H1 (cell line): ENCODE results near the gene RPS6KB2. TPM values are rescaled to one million over a fixed set of nuclear protein-coding genes. Genes with fewer than 3 reads are reported as not detected.

Experiments used
- CREB1 ChIP-seq: IDR thresholded peaks from 2 replicates; pipeline ENCODE4 v1.6.1; 2012; ENCODE audit warnings: inconsistent platforms
- EP300 ChIP-seq, 2 experiments: IDR thresholded peaks; 1 replicate in 1 of 2; 2 replicates in 1 of 2; pipeline ENCODE4 v1.6.1; 2011 to 2012; ENCODE audit warnings: low read depth in 2 of 2, low read length in 2 of 2, mild to moderate bottlenecking in 2 of 2, borderline replicate concordance in 1 of 2, inconsistent platforms in 1 of 2, moderate library complexity in 1 of 2
- EZH2 ChIP-seq: fragments of 200-600 bp; sonication (generic); IDR thresholded peaks from 2 replicates; pipeline ENCODE4 v1.7.1; 2012; ENCODE audit warnings: low read depth, mild to moderate bottlenecking, moderate library complexity, low read length, inconsistent platforms; ENCODE audit not compliant: severe bottlenecking
- KDM1A ChIP-seq: fragments of 200-600, 300-600 bp; sonication (generic); IDR thresholded peaks from 2 replicates; pipeline ENCODE4 v1.7.1; 2016; ENCODE audit warnings: mild to moderate bottlenecking, low read length, borderline replicate concordance
- PHF8 ChIP-seq: fragments of 200-600 bp; sonication (generic); conservative IDR thresholded peaks from 2 replicates; pipeline ENCODE4 v1.7.1; 2012; ENCODE audit warnings: low read depth, mild to moderate bottlenecking, inconsistent platforms, low read length, moderate library complexity
- POLR2A ChIP-seq, 2 experiments: IDR thresholded peaks; 1 replicate in 1 of 2; 2 replicates in 1 of 2; pipeline ENCODE4 v1.6.1; 2011; ENCODE audit warnings: low read depth in 2 of 2, low read length in 2 of 2, mild to moderate bottlenecking in 2 of 2; ENCODE audit errors: control extremely low read depth in 1 of 2
- RBBP5 ChIP-seq: IDR thresholded peaks from 2 replicates; pipeline ENCODE4 v1.7.1; 2012; ENCODE audit warnings: low read depth, mild to moderate bottlenecking, inconsistent platforms, low read length, moderate library complexity, borderline replicate concordance
- SIN3A ChIP-seq, 2 experiments: IDR thresholded peaks in 1 of 2; conservative IDR thresholded peaks in 1 of 2; 2 replicates each; pipeline ENCODE4 v1.6.1; 2011 to 2012; ENCODE audit warnings: low read length in 2 of 2, improper control_type of control experiment in 1 of 2, low read depth in 1 of 2, mild to moderate bottlenecking in 1 of 2
- SP2 ChIP-seq: IDR thresholded peaks from 2 replicates; pipeline ENCODE4 v1.6.1; 2012; ENCODE audit warnings: mild to moderate bottlenecking, low read length, inconsistent platforms
- YY1 ChIP-seq: IDR thresholded peaks from 2 replicates; pipeline ENCODE4 v1.6.1; 2011; ENCODE audit warnings: low read depth, mild to moderate bottlenecking, low read length
- polyA plus RNA-seq, 7 experiments: library from polyadenylated mRNA; depleted of rRNA in 3 of 7; stranded (reverse) in 5 of 7; unstranded in 2 of 7; fragments of >200 nt in 5 of 7; fragments of 200-250 nt in 2 of 7; gene quantifications; 1 replicate in 5 of 7; 2 replicates in 1 of 7; 4 replicates in 1 of 7; pipeline versions ENCODE4 v1.2.1 to v1.2.3, GENCODE V29; 2011 to 2013; ENCODE audit warnings: missing spikeins in 2 of 7, mixed read lengths in 2 of 7
- total RNA-seq: library from RNA; stranded (reverse); fragmentation: NEBNext Ultra II Directional; extraction: Animal tissue kit (Norgen Biotek cat#: 25700); gene quantifications from 2 replicates; pipeline ENCODE4 v1.2.1, GENCODE V29; 2021
- TF ChIP-seq, protein P1 (sequence below): fragments of 300-600 bp; sonication (generic); IDR thresholded peaks from 2 replicates; pipeline ENCODE4 v1.7.1; 2012; ENCODE audit warnings: low read length, moderate library complexity, mild to moderate bottlenecking, inconsistent platforms; ENCODE audit not compliant: insufficient replicate concordance

Gene RPS6KB2
- total and polyA plus RNA-seq, 2 of the 8 experiments (the other 6 are each of a cell fraction or from before 2014, with no cell fraction given), result 41.0 to 47.1 TPM

DNA sequence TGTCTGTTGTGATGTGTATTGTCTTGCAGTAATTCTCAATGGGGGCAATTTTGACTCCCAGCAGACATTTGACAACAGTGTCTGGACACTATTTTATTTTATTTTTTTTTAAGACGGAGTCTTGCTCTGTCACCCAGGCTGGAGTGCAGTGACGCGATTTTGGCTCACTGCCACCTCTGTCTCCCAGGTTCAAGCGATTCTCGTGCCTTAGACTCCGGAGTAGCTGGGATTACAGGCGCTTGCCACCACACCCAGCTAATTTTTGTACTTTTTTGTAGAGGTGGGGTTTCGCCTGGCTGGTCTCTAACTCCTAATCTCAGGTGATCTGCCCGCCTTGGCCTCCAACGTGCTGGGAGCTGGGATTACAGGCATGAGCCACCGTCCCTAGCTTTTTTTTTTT, 1.4 kb downstream of the RPS6KB2 start (continued):
- TF ChIP-seq, protein P1, sequence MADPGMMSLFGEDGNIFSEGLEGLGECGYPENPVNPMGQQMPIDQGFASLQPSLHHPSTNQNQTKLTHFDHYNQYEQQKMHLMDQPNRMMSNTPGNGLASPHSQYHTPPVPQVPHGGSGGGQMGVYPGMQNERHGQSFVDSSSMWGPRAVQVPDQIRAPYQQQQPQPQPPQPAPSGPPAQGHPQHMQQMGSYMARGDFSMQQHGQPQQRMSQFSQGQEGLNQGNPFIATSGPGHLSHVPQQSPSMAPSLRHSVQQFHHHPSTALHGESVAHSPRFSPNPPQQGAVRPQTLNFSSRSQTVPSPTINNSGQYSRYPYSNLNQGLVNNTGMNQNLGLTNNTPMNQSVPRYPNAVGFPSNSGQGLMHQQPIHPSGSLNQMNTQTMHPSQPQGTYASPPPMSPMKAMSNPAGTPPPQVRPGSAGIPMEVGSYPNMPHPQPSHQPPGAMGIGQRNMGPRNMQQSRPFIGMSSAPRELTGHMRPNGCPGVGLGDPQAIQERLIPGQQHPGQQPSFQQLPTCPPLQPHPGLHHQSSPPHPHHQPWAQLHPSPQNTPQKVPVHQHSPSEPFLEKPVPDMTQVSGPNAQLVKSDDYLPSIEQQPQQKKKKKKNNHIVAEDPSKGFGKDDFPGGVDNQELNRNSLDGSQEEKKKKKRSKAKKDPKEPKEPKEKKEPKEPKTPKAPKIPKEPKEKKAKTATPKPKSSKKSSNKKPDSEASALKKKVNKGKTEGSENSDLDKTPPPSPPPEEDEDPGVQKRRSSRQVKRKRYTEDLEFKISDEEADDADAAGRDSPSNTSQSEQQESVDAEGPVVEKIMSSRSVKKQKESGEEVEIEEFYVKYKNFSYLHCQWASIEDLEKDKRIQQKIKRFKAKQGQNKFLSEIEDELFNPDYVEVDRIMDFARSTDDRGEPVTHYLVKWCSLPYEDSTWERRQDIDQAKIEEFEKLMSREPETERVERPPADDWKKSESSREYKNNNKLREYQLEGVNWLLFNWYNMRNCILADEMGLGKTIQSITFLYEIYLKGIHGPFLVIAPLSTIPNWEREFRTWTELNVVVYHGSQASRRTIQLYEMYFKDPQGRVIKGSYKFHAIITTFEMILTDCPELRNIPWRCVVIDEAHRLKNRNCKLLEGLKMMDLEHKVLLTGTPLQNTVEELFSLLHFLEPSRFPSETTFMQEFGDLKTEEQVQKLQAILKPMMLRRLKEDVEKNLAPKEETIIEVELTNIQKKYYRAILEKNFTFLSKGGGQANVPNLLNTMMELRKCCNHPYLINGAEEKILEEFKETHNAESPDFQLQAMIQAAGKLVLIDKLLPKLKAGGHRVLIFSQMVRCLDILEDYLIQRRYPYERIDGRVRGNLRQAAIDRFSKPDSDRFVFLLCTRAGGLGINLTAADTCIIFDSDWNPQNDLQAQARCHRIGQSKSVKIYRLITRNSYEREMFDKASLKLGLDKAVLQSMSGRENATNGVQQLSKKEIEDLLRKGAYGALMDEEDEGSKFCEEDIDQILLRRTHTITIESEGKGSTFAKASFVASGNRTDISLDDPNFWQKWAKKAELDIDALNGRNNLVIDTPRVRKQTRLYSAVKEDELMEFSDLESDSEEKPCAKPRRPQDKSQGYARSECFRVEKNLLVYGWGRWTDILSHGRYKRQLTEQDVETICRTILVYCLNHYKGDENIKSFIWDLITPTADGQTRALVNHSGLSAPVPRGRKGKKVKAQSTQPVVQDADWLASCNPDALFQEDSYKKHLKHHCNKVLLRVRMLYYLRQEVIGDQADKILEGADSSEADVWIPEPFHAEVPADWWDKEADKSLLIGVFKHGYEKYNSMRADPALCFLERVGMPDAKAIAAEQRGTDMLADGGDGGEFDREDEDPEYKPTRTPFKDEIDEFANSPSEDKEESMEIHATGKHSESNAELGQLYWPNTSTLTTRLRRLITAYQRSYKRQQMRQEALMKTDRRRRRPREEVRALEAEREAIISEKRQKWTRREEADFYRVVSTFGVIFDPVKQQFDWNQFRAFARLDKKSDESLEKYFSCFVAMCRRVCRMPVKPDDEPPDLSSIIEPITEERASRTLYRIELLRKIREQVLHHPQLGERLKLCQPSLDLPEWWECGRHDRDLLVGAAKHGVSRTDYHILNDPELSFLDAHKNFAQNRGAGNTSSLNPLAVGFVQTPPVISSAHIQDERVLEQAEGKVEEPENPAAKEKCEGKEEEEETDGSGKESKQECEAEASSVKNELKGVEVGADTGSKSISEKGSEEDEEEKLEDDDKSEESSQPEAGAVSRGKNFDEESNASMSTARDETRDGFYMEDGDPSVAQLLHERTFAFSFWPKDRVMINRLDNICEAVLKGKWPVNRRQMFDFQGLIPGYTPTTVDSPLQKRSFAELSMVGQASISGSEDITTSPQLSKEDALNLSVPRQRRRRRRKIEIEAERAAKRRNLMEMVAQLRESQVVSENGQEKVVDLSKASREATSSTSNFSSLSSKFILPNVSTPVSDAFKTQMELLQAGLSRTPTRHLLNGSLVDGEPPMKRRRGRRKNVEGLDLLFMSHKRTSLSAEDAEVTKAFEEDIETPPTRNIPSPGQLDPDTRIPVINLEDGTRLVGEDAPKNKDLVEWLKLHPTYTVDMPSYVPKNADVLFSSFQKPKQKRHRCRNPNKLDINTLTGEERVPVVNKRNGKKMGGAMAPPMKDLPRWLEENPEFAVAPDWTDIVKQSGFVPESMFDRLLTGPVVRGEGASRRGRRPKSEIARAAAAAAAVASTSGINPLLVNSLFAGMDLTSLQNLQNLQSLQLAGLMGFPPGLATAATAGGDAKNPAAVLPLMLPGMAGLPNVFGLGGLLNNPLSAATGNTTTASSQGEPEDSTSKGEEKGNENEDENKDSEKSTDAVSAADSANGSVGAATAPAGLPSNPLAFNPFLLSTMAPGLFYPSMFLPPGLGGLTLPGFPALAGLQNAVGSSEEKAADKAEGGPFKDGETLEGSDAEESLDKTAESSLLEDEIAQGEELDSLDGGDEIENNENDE, result no peak
- TF ChIP-seq KDM1A, result no peak
- TF ChIP-seq SP2, result no peak
- TF ChIP-seq EP300 (IDR thresholded peaks at IDR 0.05; ENCODE audit: borderline replicate concordance in 1 of 2, low read depth in 2 of 2, low read length in 2 of 2), result no peak
- no peak for TF ChIP-seq CREB1
- TF ChIP-seq PHF8, result no peak
- no peak for TF ChIP-seq POLR2A (IDR thresholded peaks at IDR 0.05; ENCODE audit: control extremely low read depth in 1 of 2, low read depth in 2 of 2, low read length in 2 of 2)
- no peak for TF ChIP-seq SIN3A (conservative IDR thresholded peaks at IDR 0.05 in 1 of 2, IDR thresholded peaks at IDR 0.05 in 1 of 2; ENCODE audit: low read depth in 1 of 2, low read length in 2 of 2)
- TF ChIP-seq RBBP5, result no peak
- TF ChIP-seq YY1, result no peak
- no peak for TF ChIP-seq EZH2
